HEK293 (cell line): ENCODE measurements around the gene POLR2L.

Experiments used
- CTCF ChIA-PET: fragments of 350-600 bp; formaldehyde crosslinking; extraction: SDS; loops from one replicate; lab custom pipeline; 2021; ENCODE audit warnings: antibody characterized with exemption; lab: Yijun Ruan, JAX
- POLR2A ChIA-PET: fragments of 300-600 bp; formaldehyde crosslinking; extraction: SDS; loops from one replicate; lab custom pipeline; 2020; ENCODE audit warnings: antibody characterized with exemption, inconsistent platforms; lab: Yijun Ruan, JAX
- H3K27ac ChIP-seq: fragments of 200-500 bp; sonication (Bioruptor generic); 2 replicates; pipeline ENCODE4 v1.5.1; 2014; ENCODE audit warnings: low read depth, low read length, control low read depth, inconsistent platforms; ENCODE audit errors: extremely low read depth
- H3K36me3 ChIP-seq, 2 experiments: fragments of 200-500 bp in 1 of 2; sonication (Bioruptor generic) in 1 of 2; 1 replicate in 1 of 2; 2 replicates in 1 of 2; pipeline ENCODE4 v1.5.1; 2014 to 2017; ENCODE audit warnings: inconsistent platforms in 2 of 2, low read length in 2 of 2; ENCODE audit not compliant: control insufficient read depth in 2 of 2, insufficient read depth in 1 of 2
- H3K4me1 ChIP-seq: fragments of 200-500 bp; sonication (Bioruptor generic); 2 replicates; pipeline ENCODE4 v1.5.1; 2014; ENCODE audit warnings: mild to moderate bottlenecking, low read length, inconsistent platforms; ENCODE audit not compliant: control insufficient read depth, insufficient read depth
- H3K4me3 ChIP-seq: 2 replicates; pipeline ENCODE4 v1.5.1; 2011; ENCODE audit warnings: low read depth, mild to moderate bottlenecking, control low read depth, low read length, moderate library complexity
- H3K9me3 ChIP-seq: fragments of 200-500 bp; sonication (Bioruptor generic); 2 replicates; pipeline ENCODE4 v1.5.1; 2014; ENCODE audit warnings: low read depth, low read length, inconsistent platforms; ENCODE audit not compliant: control insufficient read depth, insufficient read depth
- HIC1 ChIP-seq: fragments of 450-650 bp; formaldehyde crosslinking; IDR thresholded peaks from 2 replicates; pipeline ENCODE4 v1.5.1; 2016; ENCODE audit warnings: missing biosample characterization, missing genetic modification characterization
- KLF1 ChIP-seq: fragments of 450-650 bp; formaldehyde crosslinking; IDR thresholded peaks from 2 replicates; pipeline ENCODE4 v1.5.1; 2016; ENCODE audit warnings: missing biosample characterization, missing genetic modification characterization
- SP3 ChIP-seq: fragments of 450-650 bp; formaldehyde crosslinking; IDR thresholded peaks from 2 replicates; pipeline ENCODE4 v1.5.1; 2016; ENCODE audit warnings: missing biosample characterization, missing genetic modification characterization
- TRIM28 ChIP-seq: IDR thresholded peaks from 2 replicates; pipeline ENCODE4 v1.6.1; 2011; ENCODE audit warnings: low read length, control low read depth, borderline replicate concordance
- ZNF133 ChIP-seq: fragments of 450-650 bp; formaldehyde crosslinking; IDR thresholded peaks from 2 replicates; pipeline ENCODE4 v1.5.1; 2016; ENCODE audit warnings: missing biosample characterization, missing genetic modification characterization
- ZNF16 ChIP-seq: fragments of 450-650 bp; formaldehyde crosslinking; IDR thresholded peaks from 2 replicates; pipeline ENCODE4 v1.5.1; 2016; ENCODE audit warnings: low read depth, missing biosample characterization, missing genetic modification characterization
- ZNF18 ChIP-seq: fragments of 450-650 bp; formaldehyde crosslinking; IDR thresholded peaks from 2 replicates; pipeline ENCODE4 v1.5.1; 2016; ENCODE audit warnings: missing biosample characterization, missing genetic modification characterization
- ZNF24 ChIP-seq: fragments of 450-650 bp; formaldehyde crosslinking; IDR thresholded peaks from 2 replicates; pipeline ENCODE4 v1.5.1; 2016; ENCODE audit warnings: missing biosample characterization, missing genetic modification characterization
- ZNF692 ChIP-seq: fragments of 450-650 bp; formaldehyde crosslinking; IDR thresholded peaks from 2 replicates; pipeline ENCODE4 v1.5.1; 2016; ENCODE audit warnings: missing biosample characterization, missing genetic modification characterization
- ZNF785 ChIP-seq: fragments of 450-650 bp; formaldehyde crosslinking; IDR thresholded peaks from 2 replicates; pipeline ENCODE4 v1.5.1; 2016; ENCODE audit warnings: missing biosample characterization, missing genetic modification characterization

POLR2L gene

GRCh38 chr11:869399-870126, 27.2 kb upstream of the POLR2L start:
- CTCF ChIA-PET, result no interaction called here
- H3K27ac ChIP-seq, result no peak overlapping the region
- H3K4me1 ChIP-seq, result no peaks in the 10 kb centered on the region
- POLR2A ChIA-PET, result interaction anchor here (0.6 kb wide), 1 partner anchor 531 kb away, joined by 3 read pairs; no protein-coding TSS in a partner anchor
- H3K9me3 ChIP-seq, result no peaks in the 10 kb centered on the region
- TF ChIP-seq ZNF16 (no peak), ZNF692 (tag by site-specific recombination) (peak; percentile 76; the same call in 1 of the 2 replicates)
- no peak overlapping the region for H3K4me3 ChIP-seq
- H3K36me3 ChIP-seq, result peaks cover 0 to 40% of the 10 kb centered on the region in 2 experiments; a peak in 1 of 3 replicates

- POLR2A ChIA-PET, result no interaction called here
- no peak overlapping the region for H3K27ac ChIP-seq
- TF ChIP-seq HIC1 (peak; percentile 45), ZNF785 (tag by site-specific recombination) (no peak)
- peaks cover 0 to 37% of the 10 kb centered on the region in 2 experiments; a peak in 1 of 3 replicates for H3K36me3 ChIP-seq
- CTCF ChIA-PET, result interaction anchor here (0.6 to 1.1 kb wide), 2 partner anchors 29 to 782 kb away, joined by 3 read pairs; no protein-coding TSS in a partner anchor
- H3K4me1 ChIP-seq, result no peaks in the 10 kb centered on the region
- H3K9me3 ChIP-seq, result no peaks in the 10 kb centered on the region
- no peak overlapping the region for H3K4me3 ChIP-seq
Observed at GRCh38 chr11:868802-869201, 26.5 kb upstream of the POLR2L start.

- POLR2A ChIA-PET, result no interaction called here
- CTCF ChIA-PET, result interaction anchor here (0.6 to 1.1 kb wide), 2 partner anchors 30 to 782 kb away, joined by 3 read pairs; no protein-coding TSS in a partner anchor
- Histone ChIP-seq H3K4me3 (no peak overlapping the region), H3K36me3 (peaks cover 0 to 37% of the 10 kb centered on the region in 2 experiments; a peak in 1 of 3 replicates), H3K9me3 (no peaks in the 10 kb centered on the region), H3K4me1 (no peaks in the 10 kb centered on the region), H3K27ac (no peak overlapping the region)
- TF ChIP-seq ZNF24 (no peak), SP3 (tag by site-specific recombination) (no peak)
Observed at GRCh38 chr11:868394-868793, 26.1 kb upstream of the POLR2L start.

GRCh38 chr11:867856-868358, 25.6 kb upstream of the POLR2L start:
- Histone ChIP-seq H3K4me1 (no peaks in the 10 kb centered on the region), H3K36me3 (peaks cover 0 to 37% of the 10 kb centered on the region in 2 experiments; a peak in 1 of 3 replicates), H3K4me3 (no peak overlapping the region), H3K9me3 (no peaks in the 10 kb centered on the region), H3K27ac (no peak overlapping the region)
- POLR2A ChIA-PET, result no interaction called here
- CTCF ChIA-PET, result interaction anchor here (1.1 kb wide), 1 partner anchor 30 kb away, joined by 3 read pairs; no protein-coding TSS in a partner anchor
- TF ChIP-seq TRIM28, result no peak
- peak; percentile 65 for TF ChIP-seq KLF1 (tag by site-specific recombination)
- no peak for TF ChIP-seq ZNF133
- no peak for TF ChIP-seq ZNF18 (tag by site-specific recombination)
